HEK293 (cell line): ENCODE measurements around the gene LCMT1.

Experiments
- CTCF ChIA-PET: fragments of 350-600 bp; formaldehyde crosslinking; extraction: SDS; loops from one replicate; lab custom pipeline; 2021; ENCODE audit warnings: antibody characterized with exemption; lab: Yijun Ruan, JAX
- POLR2A ChIA-PET: fragments of 300-600 bp; formaldehyde crosslinking; extraction: SDS; loops from one replicate; lab custom pipeline; 2020; ENCODE audit warnings: antibody characterized with exemption, inconsistent platforms; lab: Yijun Ruan, JAX
- H3K27ac ChIP-seq: fragments of 200-500 bp; sonication (Bioruptor generic); 2 replicates; pipeline ENCODE4 v1.5.1; 2014; ENCODE audit warnings: low read depth, low read length, control low read depth, inconsistent platforms; ENCODE audit errors: extremely low read depth
- H3K36me3 ChIP-seq, 2 experiments: fragments of 200-500 bp in 1 of 2; sonication (Bioruptor generic) in 1 of 2; 1 replicate in 1 of 2; 2 replicates in 1 of 2; pipeline ENCODE4 v1.5.1; 2014 to 2017; ENCODE audit warnings: inconsistent platforms in 2 of 2, low read length in 2 of 2; ENCODE audit not compliant: control insufficient read depth in 2 of 2, insufficient read depth in 1 of 2
- H3K4me1 ChIP-seq: fragments of 200-500 bp; sonication (Bioruptor generic); 2 replicates; pipeline ENCODE4 v1.5.1; 2014; ENCODE audit warnings: mild to moderate bottlenecking, low read length, inconsistent platforms; ENCODE audit not compliant: control insufficient read depth, insufficient read depth
- H3K4me3 ChIP-seq: 2 replicates; pipeline ENCODE4 v1.5.1; 2011; ENCODE audit warnings: low read depth, mild to moderate bottlenecking, control low read depth, low read length, moderate library complexity
- H3K9me3 ChIP-seq: fragments of 200-500 bp; sonication (Bioruptor generic); 2 replicates; pipeline ENCODE4 v1.5.1; 2014; ENCODE audit warnings: low read depth, low read length, inconsistent platforms; ENCODE audit not compliant: control insufficient read depth, insufficient read depth
- KLF9 ChIP-seq: fragments of 450-650 bp; formaldehyde crosslinking; IDR thresholded peaks from 2 replicates; pipeline ENCODE4 v1.5.1; 2016; ENCODE audit warnings: missing biosample characterization, missing genetic modification characterization, low read depth
- SETDB1 ChIP-seq: IDR thresholded peaks from one replicate; pipeline ENCODE4 v1.6.1; 2017; ENCODE audit warnings: mild to moderate bottlenecking, low read length, moderate library complexity, mixed read lengths; ENCODE audit not compliant: insufficient read length
- ZNF174 ChIP-seq: fragments of 450-650 bp; formaldehyde crosslinking; IDR thresholded peaks from 2 replicates; pipeline ENCODE4 v1.5.0; 2017; ENCODE audit warnings: missing biosample characterization, mild to moderate bottlenecking, missing genetic modification characterization
- ZNF341 ChIP-seq: fragments of 450-650 bp; formaldehyde crosslinking; IDR thresholded peaks from 2 replicates; pipeline ENCODE4; 2016; ENCODE audit warnings: low read depth, missing biosample characterization, missing genetic modification characterization

The LCMT1 gene

GRCh38 chr16:25223964-25224363 lies 112.4 kb downstream of the LCMT1 start (continued):
- TF ChIP-seq SETDB1 (no peak), ZNF174 (no peak)

- no peaks in the 10 kb centered on the region for H3K36me3 ChIP-seq
- H3K4me1 ChIP-seq: no peaks in the 10 kb centered on the region
- TF ChIP-seq ZNF341 (tag by site-specific recombination) (no peak), KLF9 (tag by site-specific recombination) (no peak)
- no peak overlapping the region for H3K4me3 ChIP-seq
- H3K27ac ChIP-seq: no peak overlapping the region
- CTCF ChIA-PET: interaction anchor here (0.6 to 4.4 kb wide), 40 partner anchors 8 to 1823 kb away, joined by 3 to 34 read pairs (median 4); partner anchors contain the start of gene LCMT1
- no peaks in the 10 kb centered on the region for H3K9me3 ChIP-seq
- POLR2A ChIA-PET: interaction anchor here (0.6 to 1.4 kb wide), 3 partner anchors 112 to 384 kb away, joined by 3 to 5 read pairs (median 4); no protein-coding TSS in a partner anchor
Observed at GRCh38 chr16:25224731-25225319, 113.3 kb downstream of the LCMT1 start.
